Muscle of arm (tissue), 12 donors: ENCODE measurements around the gene C1orf167. TPM values are rescaled to one million over a fixed set of nuclear protein-coding genes. Genes with fewer than 3 reads are reported as not detected.

ENCODE experiments used
- DNase-seq: peaks from one replicate; pipeline ENCODE4 v3.0.0-alpha.2; 2013
- polyA plus RNA-seq, 12 donors: library from polyadenylated mRNA; unstranded; fragments of 120-200 nt; gene quantifications; one replicate each; pipeline ENCODE4 v1.2.1, GENCODE V29; 2013; ENCODE audit not compliant: insufficient read length in 12 of 12

C1orf167 gene
- polyA plus RNA-seq, 12 donors: 1.8 to 10.6 (median 5.7) TPM; not detected in 2

GRCh38 chr1:11736746-11737639 lies 25.0 kb upstream of the C1orf167 start:
- peak; percentile 55 for DNase-seq

GRCh38 chr1:11738096-11738495 lies 23.9 kb upstream of the C1orf167 start:
- no peak for DNase-seq

GRCh38 chr1:11738783-11739182 lies 23.2 kb upstream of the C1orf167 start:
- no peak for DNase-seq

- no peak for DNase-seq
Observed at GRCh38 chr1:11740258-11741192, 21.5 kb upstream of the C1orf167 start.

GRCh38 chr1:11741482-11741881 lies 20.5 kb upstream of the C1orf167 start:
- no peak for DNase-seq

- no peak for DNase-seq
Observed at GRCh38 chr1:11741919-11742558, 20.0 kb upstream of the C1orf167 start.

- no peak for DNase-seq
Observed at GRCh38 chr1:11744287-11744686, 17.7 kb upstream of the C1orf167 start.

GRCh38 chr1:11746092-11746491 lies 15.9 kb upstream of the C1orf167 start:
- no peak for DNase-seq

GRCh38 chr1:11746795-11747487 lies 15.1 kb upstream of the C1orf167 start:
- DNase-seq: no peak

- no peak for DNase-seq
Observed at GRCh38 chr1:11748294-11749202, 13.4 kb upstream of the C1orf167 start.

GRCh38 chr1:11749203-11749689 lies 12.7 kb upstream of the C1orf167 start:
- no peak for DNase-seq

GRCh38 chr1:11749996-11750395 lies 12.0 kb upstream of the C1orf167 start:
- DNase-seq: no peak

- no peak for DNase-seq
Observed at GRCh38 chr1:11751087-11751486, 10.9 kb upstream of the C1orf167 start.

- DNase-seq: no peak
Observed at GRCh38 chr1:11752359-11753088, 9.5 kb upstream of the C1orf167 start.

GRCh38 chr1:11753555-11754208 lies 8.3 kb upstream of the C1orf167 start:
- no peak for DNase-seq

- DNase-seq: no peak
Observed at GRCh38 chr1:11757047-11757446, 4.9 kb upstream of the C1orf167 start.

GRCh38 chr1:11759791-11760190 lies 2.2 kb upstream of the C1orf167 start:
- no peak for DNase-seq

GRCh38 chr1:11761285-11761684 lies 708 bp upstream of the C1orf167 start:
- DNase-seq: no peak

- no peak for DNase-seq
Observed at GRCh38 chr1:11764115-11764514, 2.1 kb downstream of the C1orf167 start.
